Thymus (tissue), 11 donors: ENCODE measurements around the gene NPC1L1. TPM values are rescaled to one million over a fixed set of nuclear protein-coding genes. Genes with fewer than 3 reads are reported as not detected.

Experiments
- DNase-seq, 9 donors: peaks; one replicate each; pipeline ENCODE4 v3.0.0-alpha.2; 2013; ENCODE audit warnings: low spot score in 9 of 9, low read depth in 6 of 9, missing footprints in 1 of 9
- H3K27ac ChIP-seq, 2 donors: one replicate each; pipeline ENCODE4 v1.5.1; 2013; ENCODE audit warnings: control low read depth in 1 of 2, low read depth in 1 of 2, low read length in 1 of 2, mild to moderate bottlenecking in 1 of 2, moderate library complexity in 1 of 2
- H3K27me3 ChIP-seq, 2 donors: one replicate each; pipeline ENCODE4 v1.5.1; 2013; ENCODE audit warnings: low read length in 1 of 2; ENCODE audit not compliant: control insufficient read depth in 2 of 2, insufficient read depth in 1 of 2
- H3K36me3 ChIP-seq, 2 donors: one replicate each; pipeline ENCODE4 v1.5.1; 2013; ENCODE audit warnings: low read length in 1 of 2, mild to moderate bottlenecking in 1 of 2, moderate library complexity in 1 of 2; ENCODE audit not compliant: control insufficient read depth in 2 of 2, insufficient read depth in 2 of 2
- H3K4me1 ChIP-seq, 2 donors: one replicate each; pipeline ENCODE4 v1.5.1; 2013; ENCODE audit warnings: low read length in 2 of 2; ENCODE audit not compliant: control insufficient read depth in 2 of 2, insufficient read depth in 2 of 2
- H3K4me3 ChIP-seq, 2 donors: one replicate each; pipeline ENCODE4 v1.5.1; 2013; ENCODE audit warnings: low read length in 2 of 2, control low read depth in 1 of 2, mild to moderate bottlenecking in 1 of 2
- H3K9me3 ChIP-seq, 2 donors: one replicate each; pipeline ENCODE4 v1.5.1; 2013; ENCODE audit warnings: low read length in 1 of 2, mild to moderate bottlenecking in 1 of 2; ENCODE audit not compliant: control insufficient read depth in 2 of 2, insufficient read depth in 1 of 2
- WGBS: extraction: QIAGEN DNeasy Blood & Tissue Kit; methylation state at CpG from one replicate; pipeline ENCODE4 v1.1.7; 2013; 5-methylcytosine and 5-hydroxymethylcytosine counted together
- polyA plus RNA-seq: library from polyadenylated mRNA; stranded (reverse); fragments of 200-250 nt; gene quantifications from one replicate; pipeline ENCODE4 v1.2.3, GENCODE V29; 2013
- total RNA-seq: library from RNA; stranded (reverse); fragments of 120-200 nt; gene quantifications from one replicate; pipeline ENCODE4 v1.2.4, GENCODE V29; 2013
- donor health status: healthy.

Gene NPC1L1
- total and polyA plus RNA-seq, 2 donors = under 0.01 to 0.14 TPM

DNA sequence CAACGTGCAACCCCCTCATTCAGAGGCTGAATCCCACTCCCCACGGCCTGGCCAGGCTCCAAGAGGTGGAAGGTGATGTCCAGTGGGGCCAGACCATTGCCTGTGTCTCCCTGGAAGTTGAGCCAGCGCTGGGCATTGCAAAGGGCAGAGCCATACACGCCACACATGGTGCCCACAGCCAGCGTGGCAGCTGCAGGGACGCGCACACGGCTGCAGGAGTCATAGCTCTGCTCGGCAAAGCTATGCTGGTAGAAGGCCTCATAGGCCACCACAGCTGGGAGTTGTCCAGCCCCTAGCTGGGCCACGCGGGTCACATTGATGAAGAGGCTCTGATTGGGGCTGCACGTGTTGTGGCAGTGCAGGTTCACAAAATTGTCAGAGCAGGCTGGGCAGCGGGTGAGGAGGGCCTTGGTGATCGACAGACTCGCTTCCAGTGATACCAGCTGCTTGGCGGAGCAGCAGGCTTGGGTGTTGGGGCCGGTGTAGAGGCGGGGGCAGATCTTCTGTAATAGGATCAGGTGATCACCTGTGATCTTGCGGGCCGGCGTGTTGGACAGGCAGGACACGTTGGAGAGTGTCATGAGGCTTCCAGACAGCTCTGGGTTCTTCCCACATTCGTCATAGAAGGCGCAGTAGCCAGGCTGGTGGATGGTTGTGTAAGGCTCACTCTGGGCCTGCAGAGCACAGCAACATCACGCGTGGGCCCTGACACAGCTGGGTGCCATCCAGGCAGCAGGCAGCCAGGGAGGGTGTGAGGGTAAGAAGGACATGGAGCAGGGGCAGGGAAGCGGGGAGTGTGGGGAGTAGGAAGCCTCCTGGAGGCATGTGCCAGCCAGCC lies 1.2 kb downstream of the NPC1L1 start:
- Histone ChIP-seq H3K27ac (no peak overlapping the region), H3K4me3 (no peak overlapping the region), H3K9me3 (no peaks in the 10 kb centered on the region), H3K36me3 (no peaks in the 10 kb centered on the region), H3K27me3 (no peaks in the 10 kb centered on the region), H3K4me1 (no peaks in the 10 kb centered on the region)
- DNase-seq = no peak
- WGBS = 96% methylated on average over 27 of the region's 27 CpGs

DNA sequence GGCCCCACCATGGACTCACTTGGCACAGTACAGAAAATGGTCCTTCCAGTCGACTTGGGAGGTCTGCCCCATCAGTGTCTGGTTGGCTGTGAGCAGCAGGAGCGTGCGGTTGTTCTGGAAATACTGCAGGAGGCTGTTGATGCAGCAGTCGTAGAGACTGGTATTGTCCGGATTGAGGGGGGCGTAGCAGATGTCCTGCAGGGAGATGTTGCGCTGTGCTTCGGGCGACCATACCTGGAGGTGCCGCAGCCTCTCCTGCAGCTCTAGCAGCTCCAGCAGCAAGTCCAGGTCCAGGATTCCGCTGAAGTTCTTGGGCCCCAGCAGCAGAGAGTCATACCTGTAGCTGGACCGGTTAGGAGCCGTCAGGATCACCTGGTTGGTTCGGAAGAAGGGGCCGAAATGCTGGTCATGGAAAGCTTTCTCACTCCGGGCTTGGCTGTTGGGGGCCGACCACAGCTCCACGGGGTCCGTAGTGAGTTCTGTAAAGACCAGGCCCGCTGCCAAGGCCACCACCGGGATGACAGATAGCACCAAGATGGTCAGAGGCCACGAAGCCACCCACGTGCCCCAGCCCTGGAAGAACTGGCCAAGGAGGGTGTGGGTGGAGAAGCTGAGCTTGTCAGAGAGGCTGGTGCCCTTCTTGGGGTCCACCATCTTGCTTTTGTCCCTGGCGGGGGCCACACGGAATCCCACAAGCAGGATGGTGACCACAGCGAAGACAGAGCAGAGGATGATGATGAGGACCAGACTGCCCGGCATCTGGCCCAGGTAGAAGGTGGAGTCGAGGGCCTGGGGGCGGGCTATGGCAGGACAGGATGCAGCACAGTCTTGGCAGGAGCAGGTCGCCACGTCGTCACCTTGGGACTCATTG lies 2.1 kb downstream of the NPC1L1 start:
- H3K4me3 ChIP-seq = no peak overlapping the region
- no peaks in the 10 kb centered on the region for H3K9me3 ChIP-seq
- no peaks in the 10 kb centered on the region for H3K27me3 ChIP-seq
- DNase-seq = no peak
- H3K4me1 ChIP-seq = no peaks in the 10 kb centered on the region
- WGBS = 95% methylated on average over 32 of the region's 32 CpGs
- H3K36me3 ChIP-seq = no peaks in the 10 kb centered on the region
- H3K27ac ChIP-seq = no peak overlapping the region

DNA sequence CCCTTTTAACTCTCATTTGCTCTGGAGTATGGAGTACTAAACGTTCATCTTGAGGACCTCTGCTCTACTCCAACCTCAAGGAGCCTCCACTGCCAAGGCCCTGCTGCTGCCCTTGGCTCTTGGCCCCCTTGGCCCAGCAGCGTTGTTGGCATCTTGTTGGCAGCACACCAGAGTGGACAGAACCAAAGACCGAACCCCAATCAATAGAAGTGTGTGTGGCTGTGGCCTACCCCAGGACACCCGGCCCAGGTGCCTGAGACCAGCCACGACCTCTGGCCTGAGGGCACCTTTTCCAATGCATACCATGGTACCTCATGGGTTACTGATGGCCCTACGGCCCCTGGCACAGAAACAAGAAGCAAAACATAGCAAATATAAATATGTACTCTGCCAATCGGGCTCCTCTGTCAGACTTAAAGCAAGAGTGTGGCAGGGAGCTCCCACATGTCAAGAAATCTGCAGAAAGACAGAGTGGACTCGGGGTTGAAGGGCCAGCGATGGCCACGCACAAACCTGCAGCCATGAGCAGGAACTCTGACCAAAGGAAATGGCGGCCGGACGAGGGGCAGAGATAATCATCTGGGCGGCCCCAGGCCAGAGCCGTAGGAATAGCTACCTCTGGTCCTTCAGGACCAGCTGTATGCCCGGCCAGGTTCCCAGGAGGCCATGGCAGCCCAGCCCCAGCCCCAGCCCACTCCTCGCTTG lies 2.9 kb downstream of the NPC1L1 start:
- no peak for DNase-seq
- H3K4me1 ChIP-seq = no peaks in the 10 kb centered on the region
- H3K27me3 ChIP-seq = no peaks in the 10 kb centered on the region
- no peaks in the 10 kb centered on the region for H3K36me3 ChIP-seq
- no peak overlapping the region for H3K4me3 ChIP-seq
- WGBS = 95% methylated on average over 17 of the region's 17 CpGs
- H3K27ac ChIP-seq = no peak overlapping the region
- no peaks in the 10 kb centered on the region for H3K9me3 ChIP-seq

DNA sequence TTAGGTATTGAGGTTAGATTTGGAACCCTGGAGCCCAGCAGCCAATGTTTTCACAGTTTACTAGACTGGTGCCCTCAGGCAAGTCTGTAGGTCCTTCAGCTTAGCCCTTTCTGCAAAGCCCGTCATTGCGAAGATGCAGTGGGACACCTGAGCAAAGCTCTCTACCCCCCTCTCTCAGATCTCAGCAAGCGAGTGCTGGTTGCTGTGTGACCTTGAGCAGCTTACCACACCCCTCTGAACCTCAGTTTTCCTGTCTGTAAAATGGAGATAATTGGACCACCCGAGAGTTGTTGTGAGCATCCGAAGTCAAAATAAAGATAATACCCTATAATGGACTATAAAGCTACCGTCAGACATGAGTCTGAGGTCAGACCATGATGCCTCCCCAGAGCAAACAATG lies 3.7 kb downstream of the NPC1L1 start:
- H3K4me1 ChIP-seq = no peaks in the 10 kb centered on the region
- H3K9me3 ChIP-seq = no peaks in the 10 kb centered on the region
- H3K4me3 ChIP-seq = no peak overlapping the region
- DNase-seq = no peak
- H3K36me3 ChIP-seq = no peaks in the 10 kb centered on the region
- no peaks in the 10 kb centered on the region for H3K27me3 ChIP-seq
- no peak overlapping the region for H3K27ac ChIP-seq
- 97% methylated on average over 6 of the region's 6 CpGs for WGBS

DNA sequence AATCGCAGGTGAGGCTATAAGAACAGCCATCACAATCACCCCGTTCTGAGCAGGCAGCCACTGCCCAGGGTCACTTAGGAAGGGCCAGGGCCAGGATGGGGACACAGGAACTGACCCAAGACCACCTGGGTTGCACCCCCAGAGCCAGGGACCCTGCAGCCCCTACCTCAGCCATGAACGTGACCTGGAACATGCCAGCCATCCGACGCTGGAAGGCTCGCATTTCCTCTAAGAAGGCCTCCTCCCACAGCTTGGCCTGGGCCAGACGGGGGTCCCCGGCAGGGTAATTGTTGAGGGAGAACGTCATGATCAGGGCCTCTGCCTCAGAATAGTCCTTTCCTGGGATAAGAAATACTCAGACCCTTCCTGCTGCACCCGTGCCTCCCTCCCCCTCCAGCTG lies 5.0 kb downstream of the NPC1L1 start:
- WGBS = 95% methylated on average over 10 of the region's 10 CpGs

DNA sequence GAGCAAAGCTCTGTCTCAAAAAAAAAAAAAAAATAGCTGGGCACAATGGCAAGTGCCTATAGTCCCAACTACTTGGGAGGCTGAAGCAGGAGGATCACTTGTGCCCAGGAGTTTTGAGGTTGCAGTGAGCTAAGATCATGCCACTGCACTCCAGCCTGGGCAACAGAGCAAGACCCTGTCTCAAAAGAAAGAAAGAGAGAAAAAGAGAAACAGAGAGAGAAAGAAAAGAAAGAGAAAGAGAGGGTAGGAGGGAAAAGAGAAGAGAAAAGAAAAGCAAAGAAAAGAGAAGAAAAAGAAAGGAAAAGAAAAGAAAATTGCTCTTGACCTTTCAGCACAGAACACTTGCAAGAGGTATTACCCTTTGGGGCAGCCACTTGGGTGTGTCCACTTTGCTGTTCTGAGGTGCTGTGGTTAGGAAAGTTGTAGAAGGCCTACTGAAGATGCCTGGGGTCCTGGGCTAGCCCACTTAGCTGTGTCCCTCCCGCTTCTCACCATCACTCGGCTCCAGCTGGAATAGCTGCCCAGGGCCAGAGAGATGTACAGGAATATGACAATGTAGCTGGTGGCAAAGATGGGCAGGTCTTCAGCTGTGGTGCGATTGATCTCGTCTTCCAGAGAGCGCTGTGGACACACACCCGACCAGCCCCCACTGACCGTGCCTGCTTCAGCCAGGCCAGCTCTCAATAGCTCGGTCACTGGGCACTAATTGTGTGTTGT lies 5.6 kb downstream of the NPC1L1 start:
- WGBS = 97% methylated on average over 8 of the region's 8 CpGs
- Histone ChIP-seq H3K4me3 (no peak overlapping the region), H3K9me3 (no peaks in the 10 kb centered on the region), H3K36me3 (no peaks in the 10 kb centered on the region), H3K27ac (no peak overlapping the region), H3K27me3 (no peaks in the 10 kb centered on the region), H3K4me1 (no peaks in the 10 kb centered on the region)
- no peak for DNase-seq

More for the DNA sequence above, 5.0 kb downstream of the NPC1L1 start:
- H3K27ac ChIP-seq = no peak overlapping the region
- no peaks in the 10 kb centered on the region for H3K27me3 ChIP-seq
- no peak overlapping the region for H3K4me3 ChIP-seq
- H3K4me1 ChIP-seq = no peaks in the 10 kb centered on the region
- DNase-seq = no peak
- no peaks in the 10 kb centered on the region for H3K9me3 ChIP-seq
- H3K36me3 ChIP-seq = no peaks in the 10 kb centered on the region

DNA sequence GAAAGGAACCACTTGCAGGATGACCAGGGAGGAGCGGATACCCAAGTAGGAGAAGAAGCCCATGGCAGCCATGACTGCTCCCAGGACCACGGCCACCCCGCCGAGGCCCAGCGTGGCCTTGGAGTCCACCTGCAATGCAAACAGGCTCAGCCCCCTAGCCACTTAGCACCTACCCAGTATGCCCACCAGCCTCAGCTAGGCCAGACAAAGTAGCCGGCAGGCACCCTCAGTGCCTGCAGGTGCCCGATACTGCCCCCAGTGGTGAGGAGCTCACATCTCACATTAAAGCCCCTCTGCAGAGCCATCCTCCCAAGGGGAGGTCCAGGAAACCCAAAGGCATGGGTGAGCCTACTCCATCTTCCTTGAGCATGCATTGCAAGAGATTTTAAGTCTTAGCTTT lies 6.6 kb downstream of the NPC1L1 start:
- H3K27me3 ChIP-seq = no peaks in the 10 kb centered on the region
- H3K4me3 ChIP-seq = no peak overlapping the region
- DNase-seq = peak in 8 of 9 donors; percentile 16 to 55 (median 26)
- no peak overlapping the region for H3K27ac ChIP-seq
- 76% methylated on average over 7 of the region's 7 CpGs for WGBS
- H3K9me3 ChIP-seq = no peaks in the 10 kb centered on the region
- no peaks in the 10 kb centered on the region for H3K4me1 ChIP-seq
- no peaks in the 10 kb centered on the region for H3K36me3 ChIP-seq

DNA sequence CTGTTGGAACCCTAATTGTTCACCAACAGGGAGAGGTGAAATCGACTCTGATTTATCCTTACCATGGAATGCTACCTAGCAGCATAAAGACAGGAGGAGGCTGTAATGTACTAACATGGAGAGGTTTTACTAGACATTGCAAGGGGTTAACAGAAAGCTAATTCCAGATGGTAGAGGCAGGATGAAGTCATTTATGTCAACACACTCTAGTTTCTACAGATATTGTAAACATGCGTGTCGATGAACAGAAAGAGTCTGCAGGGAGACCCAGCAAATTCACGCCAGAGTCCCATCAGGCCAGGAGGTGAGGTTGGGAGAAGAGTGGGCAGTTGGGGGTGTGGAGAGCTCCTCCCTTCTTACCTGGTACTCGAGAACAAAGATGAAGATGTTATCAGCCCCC lies 7.0 kb downstream of the NPC1L1 start:
- Histone ChIP-seq H3K36me3 (no peaks in the 10 kb centered on the region), H3K27me3 (no peaks in the 10 kb centered on the region), H3K27ac (no peak overlapping the region), H3K4me1 (no peaks in the 10 kb centered on the region), H3K9me3 (no peaks in the 10 kb centered on the region), H3K4me3 (no peak overlapping the region)
- WGBS = 93% methylated on average over 5 of the region's 5 CpGs
- DNase-seq = no peak
